PC-9 (cell line): Measurements from ENCODE around the gene WNT10A. TPM values are rescaled to one million over a fixed set of nuclear protein-coding genes. Genes with fewer than 3 reads are reported as not detected.

Source experiments
- BruUV-seq: library from RNA; stranded (reverse); fragments of 400-500 nt; replicated peaks from 2 replicates; lab custom pipeline; 2021; lab: Mats Ljungman, UMichigan
- CTCF ChIA-PET: fragments of 300-600 bp; sonication (Branson Sonifier 250); formaldehyde crosslinking; loops from one replicate; lab custom pipeline; 2022; ENCODE audit warnings: antibody characterized with exemption; lab: Charles Lee
- POLR2A ChIA-PET: fragments of 300-600 bp; sonication (Branson Sonifier 250); formaldehyde crosslinking; loops from one replicate; lab custom pipeline; 2022; ENCODE audit warnings: antibody characterized with exemption; ENCODE audit not compliant: unreplicated experiment; lab: Charles Lee
- DNase-seq, 2 experiments: peaks; one replicate each; pipeline versions ENCODE4 v3.0.0 to v3.0.0-alpha.2; 2015 to 2022; ENCODE audit warnings: mixed read lengths in 1 of 2
- H2AFZ ChIP-seq: fragments of 200-600 bp; sonication (generic); 2 replicates; pipeline ENCODE4 v1.8.1; 2017; ENCODE audit warnings: antibody characterized with exemption
- H3F3A ChIP-seq: fragments of 200-600 bp; sonication (generic); 2 replicates; pipeline ENCODE4 v1.8.1; 2017; ENCODE audit warnings: antibody characterized with exemption, mild to moderate bottlenecking, low read depth; ENCODE audit not compliant: insufficient read depth
- H3K27ac ChIP-seq: fragments of 200-600 bp; sonication (generic); 2 replicates; pipeline ENCODE4 v1.6.1; 2016; ENCODE audit warnings: mixed run types
- H3K27me3 ChIP-seq: fragments of 200-600 bp; sonication (generic); 2 replicates; pipeline ENCODE4 v1.6.1; 2016; ENCODE audit warnings: low read depth, mixed run types; ENCODE audit not compliant: insufficient read depth
- H3K36me3 ChIP-seq: fragments of 200-600 bp; sonication (generic); 2 replicates; pipeline ENCODE4 v1.6.1; 2016; ENCODE audit warnings: low read depth, mixed run types
- H3K4me1 ChIP-seq: fragments of 200-600 bp; sonication (generic); replicated peaks from 2 replicates; pipeline ENCODE4 v1.6.1; 2016; ENCODE audit warnings: mixed run types; ENCODE audit not compliant: insufficient read depth
- H3K4me2 ChIP-seq: fragments of 200-600 bp; sonication (generic); 2 replicates; pipeline ENCODE4 v1.6.1; 2017; ENCODE audit warnings: mixed run types
- H3K4me3 ChIP-seq: fragments of 200-600 bp; sonication (generic); 2 replicates; pipeline ENCODE4 v1.6.1; 2016; ENCODE audit warnings: mixed run types
- H3K79me2 ChIP-seq: fragments of 200-600 bp; sonication (generic); 2 replicates; pipeline ENCODE4 v1.6.1; 2017; ENCODE audit warnings: low read depth, mixed run types
- H3K9me2 ChIP-seq: fragments of 200-600 bp; sonication (generic); 2 replicates; pipeline ENCODE4 v1.8.1; 2017; ENCODE audit warnings: mild to moderate bottlenecking; ENCODE audit not compliant: insufficient read depth
- H3K9me3 ChIP-seq: fragments of 200-600 bp; sonication (generic); 2 replicates; pipeline ENCODE4 v1.8.1; 2016; ENCODE audit warnings: low read depth; ENCODE audit not compliant: insufficient read depth
- H4K20me1 ChIP-seq: fragments of 200-600 bp; sonication (generic); 2 replicates; pipeline ENCODE4 v1.8.1; 2017; ENCODE audit not compliant: insufficient read depth
- CTCF ChIP-seq: fragments of 200-600 bp; sonication (generic); conservative IDR thresholded peaks from 2 replicates; pipeline ENCODE4 v1.6.1; 2017; ENCODE audit warnings: mixed run types, antibody characterized with exemption, mild to moderate bottlenecking, moderate library complexity
- EZH2 ChIP-seq: fragments of 200-600 bp; sonication (generic); IDR thresholded peaks from 2 replicates; pipeline ENCODE4 v1.8.0; 2017; ENCODE audit warnings: antibody characterized with exemption, low read depth
- intact Hi-C: fragments of 100-400 bp; cut with micrococcal nuclease; formaldehyde crosslinking; loops from one replicate; pipeline ENCODE4 v1.10.0; 2022; ENCODE audit not compliant: unreplicated experiment
- total RNA-seq: library from RNA; stranded (reverse); gene quantifications from 2 replicates; pipeline ENCODE4 v1.2.3, GENCODE V29; 2021

Gene WNT10A
- total RNA-seq, 1 experiment from 2014 or later: 1.2 TPM

GRCh38 chr2:218881744-218882460 is 1.2 kb downstream of the WNT10A start:
- H3K27ac ChIP-seq: no peak overlapping the region
- TF ChIP-seq CTCF (no peak), EZH2 (no peak)
- no peak overlapping the region for H2AFZ ChIP-seq
- 0 out of 2 replicates have a peak, but pooled peaks cover 4% of the 10 kb centered on the region for H3K4me1 ChIP-seq
- POLR2A ChIA-PET: no interaction called here
- H3F3A ChIP-seq: no peaks in the 10 kb centered on the region
- no peaks in the 10 kb centered on the region for H3K79me2 ChIP-seq
- no peaks in the 10 kb centered on the region for H3K9me3 ChIP-seq
- H3K27me3 ChIP-seq: no peaks in the 10 kb centered on the region
- no peak overlapping the region for H3K4me2 ChIP-seq
- intact Hi-C loops: no loop called here
- CTCF ChIA-PET: interaction anchor here (1.0 kb wide), 1 partner anchor 16 kb away, joined by 3 read pairs; no protein-coding TSS in a partner anchor
- no peak overlapping the region for H3K4me3 ChIP-seq
- no TSS peak for BruUV-seq
- H3K9me2 ChIP-seq: no peaks in the 10 kb centered on the region
- no peaks in the 10 kb centered on the region for H3K36me3 ChIP-seq
- no peaks in the 10 kb centered on the region for H4K20me1 ChIP-seq
- no peak for DNase-seq

GRCh38 chr2:218882461-218882816 is 1.8 kb downstream of the WNT10A start:
- H4K20me1 ChIP-seq: no peaks in the 10 kb centered on the region
- no peaks in the 10 kb centered on the region for H3K9me2 ChIP-seq
- BruUV-seq: no TSS peak
- no peaks in the 10 kb centered on the region for H3K27me3 ChIP-seq
- H3K36me3 ChIP-seq: no peaks in the 10 kb centered on the region
- H3K27ac ChIP-seq: no peak overlapping the region
- 0 out of 2 replicates have a peak, but pooled peaks cover 4% of the 10 kb centered on the region for H3K4me1 ChIP-seq
- no peaks in the 10 kb centered on the region for H3K79me2 ChIP-seq
- no peak overlapping the region for H2AFZ ChIP-seq
- no peak overlapping the region for H3K4me2 ChIP-seq
- TF ChIP-seq EZH2: no peak
- TF ChIP-seq CTCF: no peak
- no peaks in the 10 kb centered on the region for H3K9me3 ChIP-seq
- ChIA-PET POLR2A (no interaction called here), CTCF (interaction anchor here (1.0 kb wide), 1 partner anchor 10 kb away, joined by 3 read pairs; no protein-coding TSS in a partner anchor)
- H3F3A ChIP-seq: no peaks in the 10 kb centered on the region
- intact Hi-C loops: no loop called here
- DNase-seq: no peak
- no peak overlapping the region for H3K4me3 ChIP-seq

- Histone ChIP-seq H3K27me3 (no peaks in the 10 kb centered on the region), H3F3A (no peaks in the 10 kb centered on the region), H3K36me3 (no peaks in the 10 kb centered on the region), H3K9me3 (no peaks in the 10 kb centered on the region), H3K4me3 (no peak overlapping the region), H3K79me2 (no peaks in the 10 kb centered on the region), H3K9me2 (no peaks in the 10 kb centered on the region), H3K4me1 (0 out of 2 replicates have a peak, but pooled peaks cover 4% of the 10 kb centered on the region), H3K27ac (no peak overlapping the region), H2AFZ (no peak overlapping the region), H4K20me1 (no peaks in the 10 kb centered on the region), H3K4me2 (no peak overlapping the region)
- no TSS peak for BruUV-seq
- ChIA-PET POLR2A (no interaction called here), CTCF (interaction anchor here (0.7 to 1.0 kb wide), 2 partner anchors 9 to 120 kb away, joined by 3 read pairs; no protein-coding TSS in a partner anchor)
- DNase-seq: no peak
- TF ChIP-seq EZH2 (no peak), CTCF (no peak)
- intact Hi-C loops: no loop called here
Observed at GRCh38 chr2:218882866-218883366, 2.3 kb downstream of the WNT10A start.
